Neural progenitor cell (in vitro differentiated cells): Measurements from ENCODE around the gene RAPGEF6. TPM values are rescaled to one million over a fixed set of nuclear protein-coding genes. Genes with fewer than 3 reads are reported as not detected.

ENCODE experiments used
- DNase-seq: peaks from one replicate; pipeline ENCODE4 v3.0.0-alpha.2; 2016; ENCODE audit warnings: low spot score
- H2AFZ ChIP-seq: fragments of 200-600 bp; sonication (generic); replicated peaks from 2 replicates; pipeline ENCODE4 v1.6.1; 2016; ENCODE audit warnings: antibody characterized with exemption
- H3F3A ChIP-seq: fragments of 200-600 bp; sonication (generic); 2 replicates; pipeline ENCODE4 v1.6.1; 2016; ENCODE audit warnings: antibody characterized with exemption, low read depth
- H3K27ac ChIP-seq: fragments of 200-600 bp; sonication (generic); 2 replicates; pipeline ENCODE4 v1.5.1; 2016; ENCODE audit warnings: mild to moderate bottlenecking
- H3K27me3 ChIP-seq: fragments of 200-600 bp; sonication (generic); 2 replicates; pipeline ENCODE4 v1.6.1; 2016; ENCODE audit warnings: mild to moderate bottlenecking, moderate library complexity
- H3K36me3 ChIP-seq: fragments of 200-600 bp; sonication (generic); 2 replicates; pipeline ENCODE4 v1.5.1; 2016
- H3K4me1 ChIP-seq: fragments of 200-600 bp; sonication (generic); 2 replicates; pipeline ENCODE4 v1.6.1; 2016; ENCODE audit warnings: mixed run types
- H3K4me2 ChIP-seq: fragments of 200-600 bp; sonication (generic); 2 replicates; pipeline ENCODE4 v1.6.1; 2016
- H3K4me3 ChIP-seq: fragments of 200-600 bp; sonication (generic); 2 replicates; pipeline ENCODE4 v1.5.1; 2016
- H3K79me2 ChIP-seq: fragments of 200-600 bp; sonication (generic); 2 replicates; pipeline ENCODE4 v1.6.1; 2016; ENCODE audit warnings: low read depth
- H3K9ac ChIP-seq: fragments of 200-600 bp; sonication (generic); 2 replicates; pipeline ENCODE4 v1.6.1; 2016
- H3K9me3 ChIP-seq: fragments of 200-600 bp; sonication (generic); 2 replicates; pipeline ENCODE4 v1.5.1; 2016; ENCODE audit warnings: low read depth
- H4K20me1 ChIP-seq: fragments of 200-600 bp; sonication (generic); 2 replicates; pipeline ENCODE4 v1.6.1; 2016; ENCODE audit warnings: low read depth
- H3K27ac Mint-ChIP-seq: 3 replicates; pipeline ENCODE4 v1.8.0; 2021; ENCODE audit warnings: mixed read lengths
- H3K27me3 Mint-ChIP-seq: 2 replicates; pipeline ENCODE4 v1.8.0; 2022; ENCODE audit warnings: low read depth, mild to moderate bottlenecking, inconsistent platforms, moderate library complexity, mixed read lengths; ENCODE audit not compliant: insufficient read depth
- H3K36me3 Mint-ChIP-seq: 3 replicates; pipeline ENCODE4 v1.8.0; 2021; ENCODE audit warnings: mixed read lengths
- H3K4me1 Mint-ChIP-seq: 3 replicates; pipeline ENCODE4 v1.8.0; 2021; ENCODE audit warnings: mixed read lengths
- H3K4me3 Mint-ChIP-seq: 3 replicates; pipeline ENCODE4 v1.8.0; 2021; ENCODE audit warnings: mild to moderate bottlenecking, moderate library complexity, mixed read lengths
- H3K9me3 Mint-ChIP-seq: 3 replicates; pipeline ENCODE4 v1.8.0; 2020; ENCODE audit warnings: mixed read lengths
- EZH2 ChIP-seq: fragments of 200-600 bp; sonication (generic); IDR thresholded peaks from 2 replicates; pipeline ENCODE4 v1.6.1; 2017; ENCODE audit warnings: antibody characterized with exemption, mild to moderate bottlenecking, moderate library complexity
- EZH2phosphoT487 ChIP-seq: fragments of 200-600 bp; sonication (generic); IDR thresholded peaks from 2 replicates; pipeline ENCODE4 v1.6.1; 2017; ENCODE audit warnings: antibody characterized with exemption
- total RNA-seq: library from RNA; depleted of rRNA; stranded (reverse); fragments of >200 nt; gene quantifications from 2 replicates; pipeline ENCODE4 v1.2.3, GENCODE V29; 2015; ENCODE audit warnings: low replicate concordance
- TF ChIP-seq, protein P1 (sequence below): fragments of 200-600 bp; sonication (generic); IDR thresholded peaks from 2 replicates; pipeline ENCODE4 v1.5.1; 2017; ENCODE audit warnings: antibody characterized with exemption, mild to moderate bottlenecking

Gene RAPGEF6
- total RNA-seq, 1 donor from 2014 or later = 18.1 TPM

DNA sequence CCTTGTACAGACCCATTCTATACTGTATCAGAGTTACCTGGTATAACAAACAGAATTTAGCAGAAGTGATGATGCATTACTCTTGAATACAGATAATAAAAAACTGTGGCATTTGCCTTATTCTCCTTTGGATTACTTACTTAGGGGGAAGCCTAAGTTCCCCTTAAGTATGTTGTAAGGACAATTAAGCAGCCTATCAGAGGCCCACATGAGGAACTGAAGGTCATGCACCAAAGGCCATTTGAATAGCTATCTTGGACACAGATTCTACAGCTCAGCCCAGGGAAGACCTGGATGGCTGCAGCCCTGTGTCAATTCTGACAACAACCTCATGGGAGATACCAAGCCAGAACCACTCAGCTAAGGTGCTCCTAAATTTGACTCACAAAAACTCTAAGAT is 125.2 kb downstream of the RAPGEF6 start:
- no peak overlapping the region for H3K27ac Mint-ChIP-seq
- TF ChIP-seq, protein P1, sequence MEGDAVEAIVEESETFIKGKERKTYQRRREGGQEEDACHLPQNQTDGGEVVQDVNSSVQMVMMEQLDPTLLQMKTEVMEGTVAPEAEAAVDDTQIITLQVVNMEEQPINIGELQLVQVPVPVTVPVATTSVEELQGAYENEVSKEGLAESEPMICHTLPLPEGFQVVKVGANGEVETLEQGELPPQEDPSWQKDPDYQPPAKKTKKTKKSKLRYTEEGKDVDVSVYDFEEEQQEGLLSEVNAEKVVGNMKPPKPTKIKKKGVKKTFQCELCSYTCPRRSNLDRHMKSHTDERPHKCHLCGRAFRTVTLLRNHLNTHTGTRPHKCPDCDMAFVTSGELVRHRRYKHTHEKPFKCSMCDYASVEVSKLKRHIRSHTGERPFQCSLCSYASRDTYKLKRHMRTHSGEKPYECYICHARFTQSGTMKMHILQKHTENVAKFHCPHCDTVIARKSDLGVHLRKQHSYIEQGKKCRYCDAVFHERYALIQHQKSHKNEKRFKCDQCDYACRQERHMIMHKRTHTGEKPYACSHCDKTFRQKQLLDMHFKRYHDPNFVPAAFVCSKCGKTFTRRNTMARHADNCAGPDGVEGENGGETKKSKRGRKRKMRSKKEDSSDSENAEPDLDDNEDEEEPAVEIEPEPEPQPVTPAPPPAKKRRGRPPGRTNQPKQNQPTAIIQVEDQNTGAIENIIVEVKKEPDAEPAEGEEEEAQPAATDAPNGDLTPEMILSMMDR = no peak
- TF ChIP-seq EZH2phosphoT487 = no peak
- TF ChIP-seq EZH2 = no peak

DNA sequence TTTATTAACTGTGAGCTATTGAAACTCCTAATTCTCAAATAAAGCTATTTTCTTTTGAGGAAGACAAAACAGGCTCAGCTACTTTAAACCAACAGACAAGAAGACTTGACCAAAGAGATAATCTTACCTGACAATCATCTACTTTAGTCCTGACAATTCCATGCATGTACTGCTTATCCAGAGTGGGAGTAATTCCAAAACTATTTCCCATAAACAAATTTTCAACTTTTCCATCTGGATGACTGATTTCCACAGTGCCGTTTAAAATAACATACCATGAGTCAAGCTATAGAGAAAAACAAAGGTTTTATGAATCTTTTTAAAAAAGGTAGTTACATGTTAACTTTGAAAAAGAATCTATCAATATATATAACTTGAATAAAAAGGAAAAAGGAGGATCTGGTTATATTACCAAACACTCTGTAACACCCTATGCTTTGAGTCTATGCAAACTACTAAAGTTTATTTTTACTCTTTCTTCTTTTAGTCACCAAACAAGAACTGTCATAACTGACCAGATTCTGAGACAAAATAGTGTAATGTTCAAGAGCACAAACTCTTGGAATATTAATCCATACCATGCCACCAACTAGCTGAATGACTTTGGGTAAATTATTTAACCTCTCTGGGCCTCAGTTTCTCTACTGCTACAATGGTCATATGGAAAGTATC is 129.7 kb downstream of the RAPGEF6 start:
- Histone ChIP-seq H3K79me2 (no peaks in the 10 kb centered on the region), H3K9me3 (no peaks in the 10 kb centered on the region), H3K4me1 (no peaks in the 10 kb centered on the region), H3K9ac (no peak overlapping the region), H3K4me2 (no peak overlapping the region), H3K27ac (no peak overlapping the region), H2AFZ (no peak overlapping the region), H3F3A (no peaks in the 10 kb centered on the region), H3K36me3 (no peaks in the 10 kb centered on the region), H4K20me1 (no peaks in the 10 kb centered on the region), H3K4me3 (no peak overlapping the region), H3K27me3 (no peaks in the 10 kb centered on the region)
- H3K27me3 Mint-ChIP-seq = no peaks in the 10 kb centered on the region
- no peak for DNase-seq
- H3K4me3 Mint-ChIP-seq = no peak overlapping the region
- H3K9me3 Mint-ChIP-seq = no peaks in the 10 kb centered on the region
- peaks cover 17% of the 10 kb centered on the region for H3K36me3 Mint-ChIP-seq
- TF ChIP-seq EZH2phosphoT487 (no peak), EZH2 (no peak)
- TF ChIP-seq, protein P1 = no peak
- no peak overlapping the region for H3K27ac Mint-ChIP-seq
- no peaks in the 10 kb centered on the region for H3K4me1 Mint-ChIP-seq

More for the DNA sequence above, 125.2 kb downstream of the RAPGEF6 start:
- no peak overlapping the region for H3K4me2 ChIP-seq
- H2AFZ ChIP-seq = no peak overlapping the region
- no peak overlapping the region for H3K27ac ChIP-seq
- H4K20me1 ChIP-seq = peaks cover 5% of the 10 kb centered on the region
- DNase-seq = no peak
- peaks cover 29% of the 10 kb centered on the region for H3F3A ChIP-seq
- no peak overlapping the region for H3K4me3 ChIP-seq
- H3K27me3 Mint-ChIP-seq = no peaks in the 10 kb centered on the region
- peaks cover 25% of the 10 kb centered on the region for H3K4me1 ChIP-seq
- no peak overlapping the region for H3K4me3 Mint-ChIP-seq
- no peaks in the 10 kb centered on the region for H3K36me3 ChIP-seq
- peaks cover 9% of the 10 kb centered on the region for H3K4me1 Mint-ChIP-seq
- no peaks in the 10 kb centered on the region for H3K9me3 ChIP-seq
- H3K9me3 Mint-ChIP-seq = no peaks in the 10 kb centered on the region
- no peaks in the 10 kb centered on the region for H3K79me2 ChIP-seq
- H3K36me3 Mint-ChIP-seq = peaks cover 6% of the 10 kb centered on the region
- H3K27me3 ChIP-seq = no peaks in the 10 kb centered on the region
- H3K9ac ChIP-seq = no peak overlapping the region

DNA sequence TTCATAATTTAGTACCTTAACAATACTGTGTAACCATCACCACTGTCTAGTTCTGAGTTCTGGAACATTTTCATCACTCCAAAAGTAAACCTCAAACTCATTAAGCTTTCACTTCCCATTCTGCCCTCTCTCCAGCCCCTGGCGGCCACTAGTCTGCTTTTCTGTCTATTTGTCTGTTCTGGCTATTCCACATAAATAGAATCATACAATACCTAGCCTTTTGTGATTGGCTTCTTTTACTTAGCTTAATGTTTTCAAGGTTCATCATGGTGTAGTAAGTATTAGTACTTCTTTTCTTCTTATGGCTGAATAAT is 138.7 kb downstream of the RAPGEF6 start:
- Mint-ChIP-seq H3K27me3 (no peaks in the 10 kb centered on the region), H3K4me1 (no peaks in the 10 kb centered on the region), H3K27ac (no peak overlapping the region), H3K4me3 (no peak overlapping the region), H3K9me3 (no peaks in the 10 kb centered on the region), H3K36me3 (peaks cover 17% of the 10 kb centered on the region)
- Histone ChIP-seq H3K27me3 (no peaks in the 10 kb centered on the region), H3K9me3 (no peaks in the 10 kb centered on the region), H4K20me1 (no peaks in the 10 kb centered on the region), H3K27ac (no peak overlapping the region), H3K36me3 (no peaks in the 10 kb centered on the region), H3K4me1 (peaks cover 6% of the 10 kb centered on the region), H3F3A (no peaks in the 10 kb centered on the region), H3K9ac (no peak overlapping the region), H3K79me2 (no peaks in the 10 kb centered on the region), H2AFZ (no peak overlapping the region), H3K4me3 (no peak overlapping the region), H3K4me2 (no peak overlapping the region)
- TF ChIP-seq, protein P1 = no peak
- TF ChIP-seq EZH2 (no peak), EZH2phosphoT487 (no peak)
- DNase-seq = no peak
